GM23248 (cell line): ENCODE results near the gene NHEJ1. TPM values are rescaled to one million over a fixed set of nuclear protein-coding genes. Genes with fewer than 3 reads are reported as not detected.

Source experiments
- DNase-seq: peaks from one replicate; pipeline ENCODE4 v3.0.0-alpha.2; 2015
- H2AFZ ChIP-seq: fragments of 200-600 bp; sonication (generic); 2 replicates; pipeline ENCODE4 v1.6.1; 2016; ENCODE audit warnings: antibody characterized with exemption
- H3F3A ChIP-seq: fragments of 200-600 bp; sonication (generic); 2 replicates; pipeline ENCODE4 v1.6.1; 2016; ENCODE audit warnings: mild to moderate bottlenecking, antibody characterized with exemption, mixed run types; ENCODE audit not compliant: insufficient read depth
- H3K27ac ChIP-seq: fragments of 200-600 bp; sonication (generic); 2 replicates; pipeline ENCODE4 v1.5.1; 2016; ENCODE audit warnings: mild to moderate bottlenecking
- H3K27me3 ChIP-seq: fragments of 200-600 bp; sonication (generic); replicated peaks from 2 replicates; pipeline ENCODE4 v1.6.1; 2016; ENCODE audit warnings: mild to moderate bottlenecking; ENCODE audit not compliant: insufficient read depth
- H3K36me3 ChIP-seq: fragments of 200-600 bp; sonication (generic); 2 replicates; pipeline ENCODE4 v1.6.1; 2016; ENCODE audit warnings: low read depth, mild to moderate bottlenecking
- H3K4me1 ChIP-seq: fragments of 200-600 bp; sonication (generic); 2 replicates; pipeline ENCODE4 v1.6.1; 2016; ENCODE audit warnings: mild to moderate bottlenecking; ENCODE audit not compliant: insufficient read depth
- H3K4me2 ChIP-seq: fragments of 200-600 bp; sonication (generic); one replicate; pipeline ENCODE4 v1.6.1; 2016; ENCODE audit warnings: mild to moderate bottlenecking; ENCODE audit not compliant: unreplicated experiment
- H3K4me3 ChIP-seq: fragments of 200-600 bp; sonication (generic); 2 replicates; pipeline ENCODE4 v1.5.1; 2016; ENCODE audit warnings: mild to moderate bottlenecking
- H3K79me2 ChIP-seq: fragments of 200-600 bp; sonication (generic); 2 replicates; pipeline ENCODE4 v1.6.1; 2016; ENCODE audit warnings: mild to moderate bottlenecking; ENCODE audit not compliant: insufficient read depth
- H3K9ac ChIP-seq: fragments of 200-600 bp; sonication (generic); 2 replicates; pipeline ENCODE4 v1.6.1; 2016; ENCODE audit warnings: mild to moderate bottlenecking
- H3K9me2 ChIP-seq: fragments of 200-600 bp; sonication (generic); 2 replicates; pipeline ENCODE4 v1.6.1; 2016; ENCODE audit warnings: mixed run types, mild to moderate bottlenecking, moderate library complexity; ENCODE audit not compliant: insufficient read depth
- H3K9me3 ChIP-seq: fragments of 200-600 bp; sonication (generic); one replicate; pipeline ENCODE4 v1.6.1; 2017; ENCODE audit warnings: low read depth
- H4K20me1 ChIP-seq: fragments of 200-600 bp; sonication (generic); 2 replicates; pipeline ENCODE4 v1.6.0; 2016; ENCODE audit not compliant: insufficient read depth
- EZH2 ChIP-seq: fragments of 200-600 bp; sonication (generic); IDR thresholded peaks from 2 replicates; pipeline ENCODE4 v1.6.1; 2018; ENCODE audit warnings: antibody characterized with exemption, mild to moderate bottlenecking; ENCODE audit not compliant: insufficient read depth, poor library complexity, severe bottlenecking
- EZH2phosphoT487 ChIP-seq: fragments of 200-600 bp; sonication (generic); IDR thresholded peaks from 2 replicates; pipeline ENCODE4 v1.6.1; 2018; ENCODE audit warnings: antibody characterized with exemption, moderate library complexity, mild to moderate bottlenecking, low read depth; ENCODE audit not compliant: insufficient read depth
- WGBS, 2 experiments: methylation state at CpG; one replicate each; pipeline ENCODE4 v1.1.6; 2015 to 2017; ENCODE audit warnings: low lambda C conversion rate in 2 of 2, low coverage in 1 of 2; ENCODE audit errors: missing lambda C conversion rate in 2 of 2; 5-methylcytosine and 5-hydroxymethylcytosine counted together
- in situ Hi-C: fragments of 300-500 bp; cut with MboI; formaldehyde crosslinking; loops from 2 replicates; pipeline ENCODE4 v1.15.0; 2020
- polyA plus RNA-seq: library from polyadenylated mRNA; unstranded; fragments of >200 nt; fragmentation: Nextera tagmentation; extraction: Ambion mirVana; gene quantifications from 2 replicates; pipeline ENCODE4 v1.2.1, GENCODE V29; 2016
- total RNA-seq: library from RNA; depleted of rRNA; stranded (reverse); fragments of >200 nt; shearing (Covaris generic); gene quantifications from 2 replicates; pipeline ENCODE4 v1.2.3, GENCODE V29; 2014

The NHEJ1 gene
- total and polyA plus RNA-seq, 2 experiments from 2014 or later = 8.3 to 16.1 TPM

GRCh38 chr2:219176818-219177551 lies 16.4 kb upstream of the NHEJ1 start, which contains the start of gene CNPPD1:
Gene CNPPD1 (minus strand): TSS chr2:219176925. CDS start chr2:219176828, 97 bp downstream.
- Histone ChIP-seq H3K79me2 (peaks cover 49% of the 10 kb centered on the region), H3K27ac (peak within 1 kb of the TSS; percentile 98), H3K4me2 (peak within 1 kb of the TSS; percentile 98), H3K27me3 (no peaks in the 10 kb centered on the region), H3K4me3 (peak within 1 kb of the TSS; percentile 92), H3K9me2 (no peaks in the 10 kb centered on the region), H3K9ac (peak within 1 kb of the TSS; percentile 95), H3K4me1 (peaks cover 22% of the 10 kb centered on the region), H3K36me3 (peaks cover 26% of the 10 kb centered on the region; the same call in 1 of the 2 replicates), H4K20me1 (no peaks in the 10 kb centered on the region; the same call in 1 of the 2 replicates), H3K9me3 (no peaks in the 10 kb centered on the region), H2AFZ (peak within 1 kb of the TSS; percentile 79), H3F3A (peaks cover 8% of the 10 kb centered on the region; the same call in 1 of the 2 replicates)
- DNase-seq = peak; percentile 90
- WGBS, 2 experiments = 0 to 1% methylated on average over 46 to 51 of the region's 69 CpGs
- in situ Hi-C loops = no loop called here
- TF ChIP-seq EZH2phosphoT487 = no peak
- TF ChIP-seq EZH2 = no peak

- Histone ChIP-seq H2AFZ (peak overlapping the region; percentile 79), H3K4me1 (peaks cover 28% of the 10 kb centered on the region), H3F3A (peaks cover 16% of the 10 kb centered on the region), H3K9me3 (no peaks in the 10 kb centered on the region), H3K9me2 (no peaks in the 10 kb centered on the region), H3K79me2 (peaks cover 49% of the 10 kb centered on the region), H3K27ac (peak overlapping the region; percentile 98), H3K9ac (peak overlapping the region; percentile 95), H3K27me3 (no peaks in the 10 kb centered on the region), H3K36me3 (peaks cover 19% of the 10 kb centered on the region; the same call in 1 of the 2 replicates), H3K4me3 (peak overlapping the region; percentile 92), H4K20me1 (no peaks in the 10 kb centered on the region; the same call in 1 of the 2 replicates), H3K4me2 (peak overlapping the region; percentile 98)
- 2 to 3% methylated on average over 32 to 36 of the region's 45 CpGs for WGBS, 2 experiments
- DNase-seq = peak; percentile 70
- no peak for TF ChIP-seq EZH2phosphoT487
- TF ChIP-seq EZH2 = no peak
- in situ Hi-C loops = no loop called here
Measured at GRCh38 chr2:219175928-219176817, 15.6 kb upstream of the NHEJ1 start.

- in situ Hi-C loops = no loop called here
- no peak for DNase-seq
- no peak for TF ChIP-seq EZH2
- no peak for TF ChIP-seq EZH2phosphoT487
- peak overlapping the region; percentile 92 for H3K4me3 ChIP-seq
- peaks cover 46% of the 10 kb centered on the region for H3K79me2 ChIP-seq
- peak overlapping the region; percentile 98; the same call in 1 of the 2 replicates for H3K27ac ChIP-seq
- H2AFZ ChIP-seq = no peak overlapping the region
- no peaks in the 10 kb centered on the region for H3K9me3 ChIP-seq
- no peaks in the 10 kb centered on the region for H3K27me3 ChIP-seq
- H3K9me2 ChIP-seq = no peaks in the 10 kb centered on the region
- peaks cover 23% of the 10 kb centered on the region for H3F3A ChIP-seq
- H3K36me3 ChIP-seq = peaks cover 18% of the 10 kb centered on the region; the same call in 1 of the 2 replicates
- H4K20me1 ChIP-seq = no peaks in the 10 kb centered on the region; the same call in 1 of the 2 replicates
- H3K4me1 ChIP-seq = peaks cover 28% of the 10 kb centered on the region
- H3K4me2 ChIP-seq = peak overlapping the region; percentile 98
- WGBS, 2 experiments = 62% methylated on average over 7 of the region's 7 CpGs
- peak overlapping the region; percentile 95 for H3K9ac ChIP-seq
Measured at GRCh38 chr2:219175486-219175885, 14.9 kb upstream of the NHEJ1 start.

GRCh38 chr2:219174801-219175200 lies 14.2 kb upstream of the NHEJ1 start:
- no peaks in the 10 kb centered on the region for H3K9me3 ChIP-seq
- no peak overlapping the region for H3K4me2 ChIP-seq
- peaks cover 39% of the 10 kb centered on the region for H3K79me2 ChIP-seq
- H4K20me1 ChIP-seq = no peaks in the 10 kb centered on the region; the same call in 1 of the 2 replicates
- H3F3A ChIP-seq = peaks cover 26% of the 10 kb centered on the region
- H2AFZ ChIP-seq = no peak overlapping the region
- no peaks in the 10 kb centered on the region for H3K27me3 ChIP-seq
- no peak for TF ChIP-seq EZH2
- TF ChIP-seq EZH2phosphoT487 = no peak
- peaks cover 16% of the 10 kb centered on the region; the same call in 1 of the 2 replicates for H3K36me3 ChIP-seq
- H3K27ac ChIP-seq = no peak overlapping the region
- in situ Hi-C loops = no loop called here
- peaks cover 28% of the 10 kb centered on the region for H3K4me1 ChIP-seq
- no peaks in the 10 kb centered on the region for H3K9me2 ChIP-seq
- no peak overlapping the region for H3K4me3 ChIP-seq
- WGBS, 2 experiments = 83 to 89% methylated on average over 7 of the region's 7 CpGs
- no peak for DNase-seq
- H3K9ac ChIP-seq = no peak overlapping the region
